Inflammatory macrophage (primary cell): ENCODE results near the gene FGFRL1.
"Not testable (repeated sequence)": the region's sequence is repeated elsewhere in the genome, so short reads cannot be mapped to it uniquely, and the experiment has no call there.

Experiments used
- DNase-seq, 2 donors: peaks; one replicate each; pipeline ENCODE4 v3.0.0-alpha.2; 2020 to 2022

The FGFRL1 gene

GRCh38 chr4:993111-994029, 18.1 kb upstream of the FGFRL1 start, which contains the start of gene SLC26A1:
TSS of gene SLC26A1 (minus strand) at chr4:993404. CDS start at chr4:991703, 1,701 bp downstream.
- no peak for DNase-seq

- no peak for DNase-seq
Measured at GRCh38 chr4:995311-996026, 16.0 kb upstream of the FGFRL1 start.

- DNase-seq: no peak
Measured at GRCh38 chr4:996030-996996, 15.1 kb upstream of the FGFRL1 start.

- DNase-seq: no peak
Measured at GRCh38 chr4:996997-997374, 14.4 kb upstream of the FGFRL1 start.

GRCh38 chr4:997375-998071, 13.9 kb upstream of the FGFRL1 start:
- no peak for DNase-seq

GRCh38 chr4:998096-998691, 13.2 kb upstream of the FGFRL1 start:
- DNase-seq: no peak

GRCh38 chr4:999240-999863, 12.1 kb upstream of the FGFRL1 start:
- DNase-seq: not testable (repeated sequence)

GRCh38 chr4:999882-1000425, 11.5 kb upstream of the FGFRL1 start:
- DNase-seq: no peak

- no peak for DNase-seq
Measured at GRCh38 chr4:1000686-1001260, 10.7 kb upstream of the FGFRL1 start.

GRCh38 chr4:1001561-1002130, 9.8 kb upstream of the FGFRL1 start:
- no peak for DNase-seq

- no peak for DNase-seq
Measured at GRCh38 chr4:1002131-1002630, 9.2 kb upstream of the FGFRL1 start.

GRCh38 chr4:1002631-1003251, 8.7 kb upstream of the FGFRL1 start:
- DNase-seq: no peak

- DNase-seq: no peak
Measured at GRCh38 chr4:1003271-1004070, 8.0 kb upstream of the FGFRL1 start.

GRCh38 chr4:1004071-1004418, 7.4 kb upstream of the FGFRL1 start:
- no peak for DNase-seq

- no peak for DNase-seq
Measured at GRCh38 chr4:1004557-1005485, 6.6 kb upstream of the FGFRL1 start.

GRCh38 chr4:1006856-1007255, 4.6 kb upstream of the FGFRL1 start:
- DNase-seq: no peak

- no peak for DNase-seq
Measured at GRCh38 chr4:1008840-1009541, 2.4 kb upstream of the FGFRL1 start.
